Spleen (tissue), 7 donors: ENCODE data around the gene WIPF2.

ENCODE experiments used
- POLR2A ChIP-seq, 3 donors: fragments of 450-650 bp; IDR thresholded peaks; one replicate each; pipeline ENCODE4 v1.5.1; 2017; ENCODE audit warnings: antibody characterized with exemption in 3 of 3, mild to moderate bottlenecking in 1 of 3
- POLR2AphosphoS5 ChIP-seq, 3 donors: sonication (generic); formaldehyde crosslinking; IDR thresholded peaks; one replicate each; pipeline ENCODE4 v1.5.1; 2017; ENCODE audit warnings: antibody characterized with exemption in 3 of 3
- TF ChIP-seq, protein P1 (sequence below), 11 experiments: fragments of 200-600 bp in 7 of 11; fragments of 450-650 bp in 4 of 11; sonication (generic) in 4 of 11; IDR thresholded peaks in 8 of 11; conservative IDR thresholded peaks in 3 of 11; 1 replicate in 7 of 11; 2 replicates in 4 of 11; pipeline versions ENCODE4 v1.4.0 to v1.8.0; 2016 to 2021; ENCODE audit warnings: antibody characterized with exemption in 11 of 11, inconsistent platforms in 4 of 11, mild to moderate bottlenecking in 1 of 11
- donor health status: DM: no; HTN: no; CAD: no; lungs with moderate emphysema.
- donor health status: DM: no; HTN: no; CAD: no.
- donor health status: DM: no; HTN: no; CAD: no.

DNA sequence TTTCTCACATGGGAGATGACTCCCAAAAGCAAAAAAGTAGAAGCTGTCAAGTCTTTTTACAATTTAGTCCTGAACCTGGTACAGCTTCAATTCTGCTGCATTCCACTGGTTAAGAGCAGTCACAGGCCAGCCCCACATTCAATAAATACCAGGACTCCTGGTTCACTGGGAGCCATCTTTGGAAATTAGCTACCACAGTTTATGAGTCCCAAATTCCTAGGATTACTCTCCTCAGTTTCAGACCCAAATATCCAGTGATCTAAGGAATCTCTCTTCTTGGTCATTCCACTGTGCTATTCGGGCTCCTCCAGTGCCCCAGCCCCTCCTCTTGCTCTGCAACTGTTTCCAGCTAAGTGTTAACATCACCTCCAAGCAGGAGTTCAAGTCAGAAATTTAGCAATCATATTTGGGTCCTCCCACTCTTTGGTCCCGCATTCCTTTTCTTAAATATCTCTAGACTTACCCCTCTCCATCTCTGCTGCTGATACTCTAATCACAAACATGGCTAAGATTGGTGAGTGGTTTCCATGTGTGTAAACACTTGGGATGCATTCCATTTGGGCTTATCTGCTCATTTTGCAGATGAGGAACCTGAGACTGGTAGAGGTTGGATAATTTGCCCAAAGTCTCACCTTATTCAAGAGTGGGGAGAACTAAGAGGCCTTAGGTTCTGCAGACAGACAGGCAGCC, 9.6 kb upstream of the WIPF2 start:
- TF ChIP-seq, protein P1, sequence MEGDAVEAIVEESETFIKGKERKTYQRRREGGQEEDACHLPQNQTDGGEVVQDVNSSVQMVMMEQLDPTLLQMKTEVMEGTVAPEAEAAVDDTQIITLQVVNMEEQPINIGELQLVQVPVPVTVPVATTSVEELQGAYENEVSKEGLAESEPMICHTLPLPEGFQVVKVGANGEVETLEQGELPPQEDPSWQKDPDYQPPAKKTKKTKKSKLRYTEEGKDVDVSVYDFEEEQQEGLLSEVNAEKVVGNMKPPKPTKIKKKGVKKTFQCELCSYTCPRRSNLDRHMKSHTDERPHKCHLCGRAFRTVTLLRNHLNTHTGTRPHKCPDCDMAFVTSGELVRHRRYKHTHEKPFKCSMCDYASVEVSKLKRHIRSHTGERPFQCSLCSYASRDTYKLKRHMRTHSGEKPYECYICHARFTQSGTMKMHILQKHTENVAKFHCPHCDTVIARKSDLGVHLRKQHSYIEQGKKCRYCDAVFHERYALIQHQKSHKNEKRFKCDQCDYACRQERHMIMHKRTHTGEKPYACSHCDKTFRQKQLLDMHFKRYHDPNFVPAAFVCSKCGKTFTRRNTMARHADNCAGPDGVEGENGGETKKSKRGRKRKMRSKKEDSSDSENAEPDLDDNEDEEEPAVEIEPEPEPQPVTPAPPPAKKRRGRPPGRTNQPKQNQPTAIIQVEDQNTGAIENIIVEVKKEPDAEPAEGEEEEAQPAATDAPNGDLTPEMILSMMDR (IDR thresholded peaks at IDR 0.05 in 8 of 11, conservative IDR thresholded peaks at IDR 0.05 in 3 of 11) = no peak
- TF ChIP-seq POLR2AphosphoS5 (IDR thresholded peaks at IDR 0.05) (no peak), POLR2A (IDR thresholded peaks at IDR 0.05) (no peak)
